Lower leg skin (tissue), 4 donors: ENCODE data around the gene CDC42SE2. TPM values are rescaled to one million over a fixed set of nuclear protein-coding genes. Genes with fewer than 3 reads are reported as not detected.

Experiments
- DNase-seq, 2 donors: peaks; one replicate each; pipeline ENCODE4 v3.0.0-alpha.2; 2019; ENCODE audit warnings: low spot score in 2 of 2
- H3K4me3 ChIP-seq: fragments of 200-600 bp; sonication (generic); 2 replicates; pipeline ENCODE4 v1.5.1; 2017; ENCODE audit warnings: mild to moderate bottlenecking, low read depth; ENCODE audit not compliant: poor library complexity, severe bottlenecking
- POLR2A ChIP-seq, 2 donors: fragments of 450-650 bp; IDR thresholded peaks; one replicate each; pipeline ENCODE4 v1.6.1; 2016 to 2017; ENCODE audit warnings: antibody characterized with exemption in 2 of 2, mild to moderate bottlenecking in 1 of 2, moderate library complexity in 1 of 2
- WGBS, 2 donors: methylation state at CpG; one replicate each; pipeline ENCODE4 v1.1.5; 2018; 5-methylcytosine and 5-hydroxymethylcytosine counted together
- intact Hi-C: fragments of 100-400 bp; cut with DNase I; formaldehyde crosslinking; loops from one replicate; pipeline ENCODE4 v1.15.0; 2023; ENCODE audit warnings: low total_unique reads
- total RNA-seq, 4 donors: library from RNA; depleted of rRNA; stranded (reverse); fragments of >200 nt; gene quantifications; one replicate each; pipeline ENCODE4 v1.1.0, GENCODE V29; 2016
- TF ChIP-seq, protein P1 (sequence below), 3 donors: fragments of 450-650 bp; IDR thresholded peaks; one replicate each; pipeline ENCODE4 v1.5.1; 2016; ENCODE audit warnings: antibody characterized with exemption in 3 of 3, mild to moderate bottlenecking in 3 of 3, moderate library complexity in 2 of 3

The CDC42SE2 gene
- total RNA-seq, 4 donors from 2014 or later = 28.3 to 41.9 (median 34.2) TPM

DNA sequence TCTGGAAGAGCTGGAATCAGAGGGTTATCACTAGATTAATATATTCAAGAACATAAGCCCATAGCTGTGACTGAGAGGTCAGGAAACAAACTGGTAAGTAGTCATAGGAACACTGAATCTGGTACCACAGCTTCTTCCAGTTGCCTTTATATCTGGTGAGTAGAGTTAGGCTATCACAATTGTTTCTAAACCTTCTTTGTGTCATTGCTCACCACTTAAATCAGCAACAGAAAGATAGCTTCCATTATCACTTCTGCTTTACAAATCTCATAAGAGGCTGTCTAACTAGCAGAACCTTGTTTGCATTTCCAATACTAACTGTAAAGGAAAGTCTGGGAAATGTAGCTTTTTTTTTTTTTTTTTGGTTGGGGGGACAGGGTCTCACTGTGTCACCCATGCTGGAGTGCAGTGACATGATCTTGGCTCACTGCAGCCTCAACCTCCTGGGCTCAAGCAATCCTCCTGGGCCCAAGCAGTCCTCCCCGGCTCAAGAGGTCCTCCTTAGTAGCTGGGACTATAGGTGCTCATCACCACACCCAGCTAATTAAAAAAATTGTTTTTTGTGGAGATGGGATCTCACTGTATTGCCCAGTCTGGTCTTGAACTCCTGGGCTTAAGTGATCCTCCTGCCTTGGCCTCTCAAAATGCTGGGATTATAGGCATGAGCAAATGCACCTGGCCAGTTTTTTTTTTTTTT is 22.0 kb downstream of the CDC42SE2 start:
- TF ChIP-seq POLR2A (IDR thresholded peaks at IDR 0.05) = no peak
- TF ChIP-seq, protein P1, sequence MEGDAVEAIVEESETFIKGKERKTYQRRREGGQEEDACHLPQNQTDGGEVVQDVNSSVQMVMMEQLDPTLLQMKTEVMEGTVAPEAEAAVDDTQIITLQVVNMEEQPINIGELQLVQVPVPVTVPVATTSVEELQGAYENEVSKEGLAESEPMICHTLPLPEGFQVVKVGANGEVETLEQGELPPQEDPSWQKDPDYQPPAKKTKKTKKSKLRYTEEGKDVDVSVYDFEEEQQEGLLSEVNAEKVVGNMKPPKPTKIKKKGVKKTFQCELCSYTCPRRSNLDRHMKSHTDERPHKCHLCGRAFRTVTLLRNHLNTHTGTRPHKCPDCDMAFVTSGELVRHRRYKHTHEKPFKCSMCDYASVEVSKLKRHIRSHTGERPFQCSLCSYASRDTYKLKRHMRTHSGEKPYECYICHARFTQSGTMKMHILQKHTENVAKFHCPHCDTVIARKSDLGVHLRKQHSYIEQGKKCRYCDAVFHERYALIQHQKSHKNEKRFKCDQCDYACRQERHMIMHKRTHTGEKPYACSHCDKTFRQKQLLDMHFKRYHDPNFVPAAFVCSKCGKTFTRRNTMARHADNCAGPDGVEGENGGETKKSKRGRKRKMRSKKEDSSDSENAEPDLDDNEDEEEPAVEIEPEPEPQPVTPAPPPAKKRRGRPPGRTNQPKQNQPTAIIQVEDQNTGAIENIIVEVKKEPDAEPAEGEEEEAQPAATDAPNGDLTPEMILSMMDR (IDR thresholded peaks at IDR 0.05) = no peak
- WGBS, 2 donors = 88 to 100% methylated on average over 1 of the region's 1 CpG
- intact Hi-C loops = no loop called here
- no peak overlapping the region for H3K4me3 ChIP-seq
- no peak for DNase-seq

DNA sequence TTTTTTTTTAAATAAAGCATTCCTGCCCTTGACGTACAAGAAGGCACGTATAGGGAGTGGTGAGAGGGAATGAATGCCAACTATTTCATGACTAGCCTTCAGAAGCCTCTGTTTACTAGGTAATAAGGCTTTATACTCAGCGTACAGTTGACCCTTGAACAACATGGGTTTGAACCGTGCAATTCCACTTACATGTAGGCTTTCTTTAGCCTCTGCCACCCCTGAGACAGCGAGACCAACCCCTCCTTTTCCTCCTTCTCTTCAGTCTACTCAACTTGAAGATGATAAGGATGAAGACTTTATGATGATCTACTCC is 22.5 kb downstream of the CDC42SE2 start:
- no peak for DNase-seq
- no peak for TF ChIP-seq POLR2A (IDR thresholded peaks at IDR 0.05)
- TF ChIP-seq, protein P1 (IDR thresholded peaks at IDR 0.05) = no peak
- intact Hi-C loops = no loop called here
- no peak overlapping the region for H3K4me3 ChIP-seq
- WGBS, 2 donors = 80 to 81% methylated on average over 5 of the region's 5 CpGs

DNA sequence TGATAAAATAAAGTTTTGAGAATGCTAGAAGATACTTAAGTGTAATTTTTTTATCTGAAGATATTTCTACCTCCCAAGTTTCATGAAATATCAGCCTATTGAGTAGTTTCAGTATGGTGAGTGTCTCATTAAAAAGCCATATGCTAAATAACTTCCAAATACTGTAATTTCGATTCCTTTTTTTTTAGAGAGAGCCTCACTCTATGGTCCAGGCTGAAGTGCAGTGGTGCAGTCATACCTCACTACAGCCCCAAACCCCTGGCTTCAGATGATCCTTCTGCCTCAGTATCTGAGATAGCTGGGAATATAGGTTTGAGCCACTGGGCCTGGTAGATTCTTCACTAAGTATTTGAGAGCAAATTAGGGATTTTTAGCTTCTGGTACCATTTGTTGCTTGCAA is 24.5 kb downstream of the CDC42SE2 start:
- WGBS, 2 donors = 83 to 84% methylated on average over 1 of the region's 1 CpG
- no peak for TF ChIP-seq POLR2A (IDR thresholded peaks at IDR 0.05)
- TF ChIP-seq, protein P1 (IDR thresholded peaks at IDR 0.05) = no peak
- intact Hi-C loops = no loop called here
- H3K4me3 ChIP-seq = no peak overlapping the region
- DNase-seq = no peak

GRCh38 chr5:131289738-131290137 is 25.9 kb downstream of the CDC42SE2 start:
- intact Hi-C loops = no loop called here
- WGBS, 2 donors = 89 to 92% methylated on average over 3 of the region's 3 CpGs
- TF ChIP-seq, protein P1 (IDR thresholded peaks at IDR 0.05) = no peak
- no peak for TF ChIP-seq POLR2A (IDR thresholded peaks at IDR 0.05)
- no peak for DNase-seq
- H3K4me3 ChIP-seq = no peak overlapping the region

DNA sequence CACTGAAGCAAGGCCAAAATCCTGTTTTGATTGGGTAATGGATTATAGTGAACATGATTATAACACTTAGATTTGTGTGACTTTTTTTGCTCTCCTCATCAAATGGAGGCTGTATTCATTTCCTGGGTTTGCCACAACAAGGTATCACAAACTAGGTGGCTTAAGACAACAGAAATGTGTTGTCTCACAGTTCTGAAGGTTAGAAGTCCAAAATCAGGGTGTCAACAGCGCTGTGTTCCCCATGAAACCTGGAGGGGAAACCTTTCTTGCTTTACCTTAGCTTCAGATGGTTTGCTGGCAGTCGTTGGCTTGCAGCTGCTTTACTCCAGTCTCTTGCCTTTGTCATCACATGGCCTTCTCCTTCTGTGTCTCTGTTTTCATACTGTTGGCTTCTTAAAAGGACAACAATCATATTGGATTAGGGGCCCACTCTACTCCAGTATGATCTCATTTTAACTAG is 32.4 kb downstream of the CDC42SE2 start:
- TF ChIP-seq, protein P1 (IDR thresholded peaks at IDR 0.05) = no peak
- no peak for TF ChIP-seq POLR2A (IDR thresholded peaks at IDR 0.05)
- DNase-seq = no peak
- intact Hi-C loops = no loop called here
- no peak overlapping the region for H3K4me3 ChIP-seq
- WGBS, 2 donors = 74 to 81% methylated on average over 2 of the region's 2 CpGs

- H3K4me3 ChIP-seq = no peak overlapping the region
- intact Hi-C loops = no loop called here
- 89 to 95% methylated on average over 5 of the region's 5 CpGs for WGBS, 2 donors
- TF ChIP-seq, protein P1 (IDR thresholded peaks at IDR 0.05) = no peak
- TF ChIP-seq POLR2A (IDR thresholded peaks at IDR 0.05) = no peak
- DNase-seq = no peak
These were observed 34.0 kb downstream of the CDC42SE2 start for GRCh38 chr5:131297886-131298285.
